Caki2 (cell line): ENCODE measurements around the gene CDCA4. TPM values are rescaled to one million over a fixed set of nuclear protein-coding genes. Genes with fewer than 3 reads are reported as not detected.

Experiments
- DNase-seq: peaks from one replicate; pipeline ENCODE4 v3.0.0-alpha.2; 2015; ENCODE audit warnings: low read depth
- in situ Hi-C: cut with HindIII; loops from 2 replicates; pipeline ENCODE4 v1.10.0; 2016; ENCODE audit warnings: low sequenced_read_pairs, low pct_unique_long_range_greater_than_20kb, mixed read lengths
- total RNA-seq: library from RNA; depleted of rRNA; stranded (reverse); fragments of >200 nt; shearing (Covaris generic); gene quantifications from 2 replicates; pipeline ENCODE4 v1.2.3, GENCODE V29; 2014; ENCODE audit warnings: low replicate concordance

The CDCA4 gene
- total RNA-seq, 1 experiment from 2014 or later: 30.3 TPM

GRCh38 chr14:105022276-105022670 lies 1.4 kb upstream of the CDCA4 start:
- no peak for DNase-seq
- in situ Hi-C loops: no loop called here

- in situ Hi-C loops: no loop called here
Observed at GRCh38 chr14:105021656-105022275, 883 bp upstream of the CDCA4 start.

GRCh38 chr14:105019861-105020814 lies 745 bp downstream of the CDCA4 start:
- in situ Hi-C loops: no loop called here
- no peak for DNase-seq

More at GRCh38 chr14:105021656-105022275, 883 bp upstream of the CDCA4 start:
- DNase-seq: no peak

GRCh38 chr14:105018414-105018813 lies 2.5 kb downstream of the CDCA4 start:
- DNase-seq: no peak
- in situ Hi-C loops: no loop called here

GRCh38 chr14:105015905-105016304 lies 5.0 kb downstream of the CDCA4 start:
- in situ Hi-C loops: no loop called here
- no peak for DNase-seq

GRCh38 chr14:105015242-105015641 lies 5.6 kb downstream of the CDCA4 start:
- in situ Hi-C loops: no loop called here
- no peak for DNase-seq

- no peak for DNase-seq
- in situ Hi-C loops: no loop called here
Observed at GRCh38 chr14:105014631-105015030, 6.3 kb downstream of the CDCA4 start.

GRCh38 chr14:105014032-105014431 lies 6.9 kb downstream of the CDCA4 start:
- in situ Hi-C loops: no loop called here

GRCh38 chr14:105013150-105013785 lies 7.6 kb downstream of the CDCA4 start:
- DNase-seq: no peak
- in situ Hi-C loops: no loop called here

More at GRCh38 chr14:105014032-105014431, 6.9 kb downstream of the CDCA4 start:
- DNase-seq: no peak

GRCh38 chr14:105012171-105012985 lies 8.5 kb downstream of the CDCA4 start:
- in situ Hi-C loops: no loop called here
- no peak for DNase-seq

- DNase-seq: no peak
- in situ Hi-C loops: no loop called here
Observed at GRCh38 chr14:105011312-105011990, 9.4 kb downstream of the CDCA4 start.

- no peak for DNase-seq
- in situ Hi-C loops: no loop called here
Observed at GRCh38 chr14:105010891-105011291, 10.0 kb downstream of the CDCA4 start.

GRCh38 chr14:105010106-105010505 lies 10.8 kb downstream of the CDCA4 start:
- DNase-seq: no peak
- in situ Hi-C loops: no loop called here

- in situ Hi-C loops: no loop called here
- DNase-seq: no peak
Observed at GRCh38 chr14:105007593-105008264, 13.2 kb downstream of the CDCA4 start.

- no peak for DNase-seq
- in situ Hi-C loops: no loop called here
Observed at GRCh38 chr14:105006831-105007592, 13.9 kb downstream of the CDCA4 start.

GRCh38 chr14:105005929-105006830 lies 14.7 kb downstream of the CDCA4 start:
- in situ Hi-C loops: no loop called here
- no peak for DNase-seq
